SIG-M5 (cell line): ENCODE results near the gene GLG1.
"Not testable (repeated sequence)": the region's sequence is repeated elsewhere in the genome, so short reads cannot be mapped to it uniquely, and the experiment has no call there.

Source experiments
- DNase-seq: peaks from one replicate; lab custom pipeline; 2025; lab: John Stamatoyannopoulos, UW

GLG1 gene

DNA sequence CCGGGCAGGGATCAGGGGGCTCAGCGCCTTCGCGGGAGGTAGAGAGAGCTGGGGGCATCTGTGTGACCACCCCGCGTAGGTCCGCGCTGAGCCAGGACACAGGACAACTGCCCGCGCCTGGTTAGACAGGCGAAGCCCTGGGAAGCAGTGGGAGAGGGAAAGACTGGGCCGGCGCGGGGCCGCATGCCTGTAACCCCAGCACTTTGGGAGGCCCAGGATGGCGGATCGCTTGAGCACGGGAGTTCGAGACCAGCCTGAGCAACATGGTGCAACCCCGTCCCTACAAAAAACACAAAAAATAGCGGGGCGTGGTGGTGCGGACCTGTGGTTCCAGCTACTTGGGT is 199.6 kb downstream of the GLG1 start:
- not testable (repeated sequence) for DNase-seq

DNA sequence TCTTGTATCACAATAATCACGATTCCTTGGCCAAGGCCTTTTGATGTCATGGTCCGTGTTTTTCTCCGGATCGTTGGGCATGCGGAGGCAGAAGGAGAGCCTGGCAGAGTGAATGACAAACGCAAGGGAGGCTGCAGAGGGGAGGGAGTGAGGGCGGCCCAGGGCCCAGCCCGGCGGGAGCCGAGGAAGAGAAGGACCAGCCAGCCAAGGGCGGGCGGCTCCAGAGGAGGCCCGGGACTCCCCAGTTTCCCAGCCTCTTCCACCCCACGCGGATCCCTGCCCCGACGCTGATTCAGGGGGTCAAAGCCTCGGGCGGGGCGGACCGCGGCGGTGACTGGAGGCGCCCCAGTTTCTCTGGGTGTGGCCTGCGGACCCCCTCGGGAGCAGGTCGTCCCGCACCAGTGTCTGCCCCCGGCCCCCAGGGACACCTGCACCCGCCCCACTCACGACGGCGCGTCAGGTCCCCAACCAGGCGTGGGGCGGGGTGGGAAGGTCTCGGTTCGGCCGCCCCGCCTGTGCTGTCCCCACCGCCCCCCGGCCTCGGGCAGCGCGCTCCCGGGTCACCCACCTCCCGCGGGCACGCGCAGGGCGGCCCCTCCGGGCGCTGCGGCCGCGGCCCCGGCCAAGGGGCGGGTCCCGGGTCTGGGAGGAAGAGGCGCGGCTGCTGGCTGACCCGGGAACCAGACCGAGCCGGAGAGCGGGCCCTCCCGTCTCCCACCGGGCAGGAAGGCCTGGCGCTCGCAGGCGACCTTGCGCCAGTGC is 200.1 kb downstream of the GLG1 start:
- not testable (repeated sequence) for DNase-seq

- DNase-seq, result not testable (repeated sequence)
These were observed 202.6 kb downstream of the GLG1 start for GRCh38 chr16:74404148-74404933.

GRCh38 chr16:74400238-74400637 is 206.7 kb downstream of the GLG1 start:
- not testable (repeated sequence) for DNase-seq

GRCh38 chr16:74398212-74398895 is 208.6 kb downstream of the GLG1 start:
- not testable (repeated sequence) for DNase-seq
